ENCODE results near the gene TMEM217.

- TF ChIP-seq CTCF (IDR thresholded peaks at IDR 0.05): no peak
- no peak for TF ChIP-seq EZH2 (IDR thresholded peaks at IDR 0.05; ENCODE audit: borderline replicate concordance, insufficient read depth, low read depth, low read length, poor library complexity, severe bottlenecking)
These were observed 16.8 kb downstream of the TMEM217 start for GRCh38 chr6:37241131-37241530.

All from B cell (primary cell).